ENCODE measurements around the gene GRAMD4.

The GRAMD4 gene

DNA sequence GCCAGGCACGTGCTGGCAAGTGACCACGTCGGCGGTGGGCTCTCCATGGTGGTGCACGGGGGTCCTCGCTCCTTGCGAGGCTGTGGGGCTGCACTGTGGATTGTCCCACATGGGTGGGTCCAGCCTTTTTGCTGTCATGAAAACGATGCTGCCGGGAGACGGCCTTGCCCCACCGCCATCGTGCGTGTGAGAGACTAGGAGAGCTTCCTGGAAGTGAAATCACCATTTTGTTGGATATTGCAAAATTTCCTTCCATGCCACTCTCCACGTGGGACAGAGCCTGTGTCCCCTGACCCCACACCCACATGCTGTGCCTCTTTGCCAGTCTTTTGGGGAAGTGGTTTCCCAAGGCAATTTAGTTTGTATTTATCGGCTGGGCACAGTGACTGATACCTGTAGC, 18.2 kb upstream of the GRAMD4 start:
- no peak overlapping the region for H3K27ac ChIP-seq

GRCh38 chr22:46604306-46604690, 15.9 kb upstream of the GRAMD4 start:
- no peak for TF ChIP-seq CTCF (conservative IDR thresholded peaks at IDR 0.05)
- H3K27ac ChIP-seq = no peak overlapping the region

More for the DNA sequence above, 18.2 kb upstream of the GRAMD4 start:
- no peak for TF ChIP-seq CTCF (conservative IDR thresholded peaks at IDR 0.05)

DNA sequence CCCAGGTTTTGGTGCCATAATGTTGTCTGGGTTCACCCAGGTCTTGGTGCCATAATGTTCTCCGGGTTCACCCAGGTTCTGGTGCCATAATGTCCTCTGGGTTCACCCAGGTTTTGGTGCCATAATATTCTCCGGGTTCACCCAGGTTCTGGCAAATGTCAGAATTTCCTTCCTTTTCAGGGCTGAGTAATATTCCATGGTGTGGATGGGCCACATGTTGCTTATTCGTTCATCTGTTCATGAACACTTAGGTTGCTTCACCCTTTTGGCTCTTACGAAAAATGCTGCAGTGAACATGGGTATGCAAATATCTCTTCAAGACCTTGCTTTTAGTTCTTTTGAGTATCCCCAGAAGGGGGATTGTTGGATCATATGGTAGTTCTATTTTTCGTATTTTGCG, 15.1 kb upstream of the GRAMD4 start:
- no peak overlapping the region for H3K27ac ChIP-seq
- TF ChIP-seq CTCF (conservative IDR thresholded peaks at IDR 0.05) = no peak

DNA sequence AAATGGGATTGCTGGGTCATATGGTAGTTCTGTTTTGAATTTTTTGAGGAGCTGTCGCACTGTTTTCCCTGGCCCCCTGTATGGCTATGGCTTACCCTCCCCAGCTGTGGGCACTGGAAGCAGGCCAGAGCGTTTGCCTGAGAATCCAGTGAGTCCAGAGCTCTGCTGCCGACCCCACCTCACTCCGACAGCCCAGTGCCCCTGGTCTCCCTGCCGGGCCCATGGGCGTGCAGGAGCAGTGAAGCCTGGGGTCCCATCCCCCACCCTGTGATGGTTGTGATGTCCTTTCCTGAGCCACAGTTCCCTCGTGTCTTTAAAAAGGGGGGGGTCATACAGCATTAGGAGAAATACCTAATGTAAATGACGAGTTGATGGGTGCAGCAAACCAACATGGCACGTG, 13.3 kb upstream of the GRAMD4 start:
- no peak for TF ChIP-seq CTCF (conservative IDR thresholded peaks at IDR 0.05)
- no peak overlapping the region for H3K27ac ChIP-seq

DNA sequence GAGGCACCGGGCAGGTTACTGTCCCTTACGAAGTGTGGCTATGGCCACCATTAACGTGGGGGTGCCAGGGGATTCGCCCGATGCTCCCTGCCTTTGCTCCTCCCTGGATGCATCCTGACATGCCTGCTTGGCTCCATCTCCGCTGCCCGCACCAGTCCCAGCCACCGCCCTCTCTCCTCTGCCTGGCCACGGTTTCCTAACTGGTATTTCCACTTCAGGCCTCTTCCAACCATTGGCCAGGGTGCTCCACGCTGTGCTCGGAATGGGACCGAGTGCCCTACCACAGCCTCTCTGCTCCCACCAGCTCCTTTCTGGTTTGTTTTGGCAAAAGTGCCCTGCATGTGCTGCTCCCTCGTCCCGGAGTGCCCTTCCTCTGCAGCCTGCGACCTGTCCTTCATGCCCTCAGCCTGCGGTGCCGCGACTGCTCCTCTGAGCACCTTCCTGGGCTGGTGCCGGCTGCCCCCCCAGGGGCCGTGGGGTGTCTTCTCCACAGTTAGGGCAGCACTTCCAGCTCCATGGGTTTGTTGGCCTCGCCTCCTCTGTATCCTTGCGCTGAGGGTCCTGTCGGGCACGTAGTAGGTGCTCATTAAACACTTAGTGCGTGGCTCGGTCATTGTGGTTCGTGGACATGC, 12.6 kb upstream of the GRAMD4 start:
- TF ChIP-seq CTCF (conservative IDR thresholded peaks at IDR 0.05) = no peak
- H3K27ac ChIP-seq = peak overlapping the region; percentile 18; the same call in 1 of the 2 replicates

GRCh38 chr22:46609175-46609690, 11.0 kb upstream of the GRAMD4 start:
- H3K27ac ChIP-seq = no peak overlapping the region
- no peak for TF ChIP-seq CTCF (conservative IDR thresholded peaks at IDR 0.05)

GRCh38 chr22:46609724-46610201, 10.4 kb upstream of the GRAMD4 start:
- H3K27ac ChIP-seq = no peak overlapping the region
- TF ChIP-seq CTCF (conservative IDR thresholded peaks at IDR 0.05) = no peak

All from VCaP (cell line).